Glomerular visceral epithelial cell (primary cell): Measurements from ENCODE around the gene LYPD6B.

ENCODE experiments used
- DNase-seq: peaks from one replicate; pipeline ENCODE4 v3.0.0-alpha.2; 2016; ENCODE audit errors: extremely low spot score

The LYPD6B gene

GRCh38 chr2:149041482-149041881, 3.0 kb downstream of the LYPD6B start:
- DNase-seq: no peak

GRCh38 chr2:149042881-149043280, 4.4 kb downstream of the LYPD6B start:
- no peak for DNase-seq

GRCh38 chr2:149044500-149044899, 6.0 kb downstream of the LYPD6B start:
- DNase-seq: no peak

DNA sequence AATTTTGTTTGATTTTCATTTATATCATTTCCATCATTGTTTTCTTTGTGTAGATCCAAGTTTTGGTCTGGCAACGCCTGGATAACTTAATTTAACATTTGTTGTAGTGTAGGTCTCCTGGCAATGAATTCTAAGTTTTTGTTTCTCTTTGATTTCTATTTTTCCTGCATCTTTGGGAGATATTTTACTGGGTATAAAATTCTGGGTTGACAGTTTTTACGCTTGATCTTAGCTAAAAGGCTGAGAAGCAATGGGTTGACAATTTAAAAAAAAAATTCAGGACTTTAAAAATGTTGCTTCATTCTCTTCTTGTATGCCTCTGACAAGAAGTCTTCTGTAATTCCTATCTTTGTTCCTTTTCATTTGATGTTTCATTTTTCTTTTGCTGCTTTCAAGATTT, 8.6 kb downstream of the LYPD6B start:
- DNase-seq: no peak

GRCh38 chr2:149049142-149049541, 10.6 kb downstream of the LYPD6B start:
- no peak for DNase-seq

DNA sequence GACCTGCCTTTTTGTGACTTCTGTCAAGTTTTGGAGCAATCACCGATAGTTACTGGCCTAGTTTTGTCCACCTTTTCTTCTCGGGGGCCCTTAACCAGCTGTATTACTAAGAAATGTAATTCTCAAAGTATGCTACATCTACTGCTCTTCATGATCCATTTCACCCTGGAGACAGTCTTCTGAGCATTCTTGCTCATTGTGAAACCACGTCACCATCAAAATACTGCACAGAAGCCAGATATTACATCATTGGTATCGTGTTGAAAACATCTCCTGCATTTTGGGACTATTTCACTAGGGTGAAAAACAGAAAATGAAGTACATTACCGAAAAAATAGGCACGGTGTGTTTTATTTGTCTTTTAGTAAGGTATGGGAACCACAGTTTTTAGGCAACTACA, 11.7 kb downstream of the LYPD6B start:
- DNase-seq: no peak

DNA sequence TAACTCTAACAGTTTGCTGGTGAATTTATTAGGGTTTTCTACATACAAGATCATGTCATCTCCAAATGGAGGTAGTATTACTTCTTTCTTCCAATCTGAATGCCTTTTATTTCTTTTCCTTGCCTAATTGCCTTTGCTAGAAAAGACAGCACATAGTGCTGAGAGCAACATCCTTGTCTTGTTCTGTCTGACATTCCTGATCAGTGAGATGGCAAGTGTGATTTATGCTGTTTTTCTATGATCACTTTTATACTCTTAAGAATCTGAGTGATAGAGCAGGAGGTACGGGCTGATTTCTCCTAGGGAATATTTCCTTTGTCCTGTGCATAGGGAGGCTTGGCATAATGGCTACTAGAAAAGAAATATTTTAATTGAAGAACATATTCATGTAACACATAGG, 17.3 kb downstream of the LYPD6B start:
- no peak for DNase-seq

DNA sequence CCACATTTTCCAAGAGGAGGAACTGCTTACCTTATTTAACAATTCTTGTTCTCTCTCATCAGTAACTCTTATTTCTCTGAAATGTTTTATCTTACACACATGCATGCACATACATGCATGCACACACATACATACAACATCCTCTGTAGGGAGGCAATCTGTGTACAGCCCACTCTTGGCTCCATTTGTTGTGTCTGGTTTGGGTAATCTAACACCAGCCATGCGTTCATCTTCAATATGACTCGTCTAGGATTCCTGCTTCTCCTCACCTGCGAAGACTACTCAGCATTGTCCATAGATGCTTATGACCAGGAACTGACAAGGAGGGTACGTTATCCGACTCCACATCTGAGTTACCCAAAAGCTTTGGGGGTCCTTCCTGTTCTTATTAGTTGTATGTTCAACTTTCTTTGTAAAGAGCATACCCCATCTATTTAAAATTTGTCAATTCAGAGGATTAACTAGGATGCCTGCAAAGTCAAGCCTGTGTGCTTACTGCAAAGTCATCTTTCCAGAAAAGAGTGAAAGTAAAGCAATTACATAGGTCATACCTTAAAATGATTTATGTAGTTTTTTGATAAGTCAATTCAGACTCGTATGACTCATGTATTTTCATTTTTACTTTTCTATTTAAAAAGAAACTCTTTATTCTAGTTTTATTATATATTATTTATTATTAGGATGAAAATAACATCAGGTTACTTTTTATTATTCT, 18.2 kb downstream of the LYPD6B start:
- DNase-seq: no peak

- no peak for DNase-seq
Observed at GRCh38 chr2:149057401-149057800, 18.9 kb downstream of the LYPD6B start.

GRCh38 chr2:149058936-149059335, 20.4 kb downstream of the LYPD6B start:
- no peak for DNase-seq

GRCh38 chr2:149059822-149060221, 21.3 kb downstream of the LYPD6B start:
- no peak for DNase-seq

DNA sequence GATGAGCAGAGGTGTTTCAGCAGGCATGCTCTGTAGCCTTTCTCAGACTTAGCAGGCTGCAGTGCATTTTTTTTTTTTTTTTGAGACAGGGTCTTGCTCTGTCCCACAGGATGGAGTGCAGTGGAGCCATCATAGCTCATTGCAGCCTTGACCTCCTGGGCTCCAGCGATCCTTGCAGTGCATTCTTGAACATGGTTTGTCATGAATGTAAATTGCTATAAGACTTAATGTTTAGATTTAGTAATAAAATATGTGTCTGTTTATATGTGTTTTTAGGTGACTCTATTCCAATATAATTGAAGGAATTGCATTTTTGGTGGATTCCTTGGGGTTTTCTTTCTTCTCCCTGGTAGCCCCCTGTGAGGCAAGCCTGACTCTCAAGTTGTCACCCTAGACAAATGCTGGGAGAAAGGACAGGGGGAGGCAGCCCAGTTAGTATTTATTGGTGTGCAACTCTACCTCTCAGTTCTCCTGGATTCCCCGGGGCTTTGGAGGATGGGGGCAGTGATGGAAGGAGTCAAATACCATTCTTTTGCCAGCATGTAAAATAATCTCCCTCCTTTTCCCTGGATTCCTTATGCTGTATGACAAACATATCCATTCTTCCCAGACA, 22.7 kb downstream of the LYPD6B start:
- DNase-seq: no peak

DNA sequence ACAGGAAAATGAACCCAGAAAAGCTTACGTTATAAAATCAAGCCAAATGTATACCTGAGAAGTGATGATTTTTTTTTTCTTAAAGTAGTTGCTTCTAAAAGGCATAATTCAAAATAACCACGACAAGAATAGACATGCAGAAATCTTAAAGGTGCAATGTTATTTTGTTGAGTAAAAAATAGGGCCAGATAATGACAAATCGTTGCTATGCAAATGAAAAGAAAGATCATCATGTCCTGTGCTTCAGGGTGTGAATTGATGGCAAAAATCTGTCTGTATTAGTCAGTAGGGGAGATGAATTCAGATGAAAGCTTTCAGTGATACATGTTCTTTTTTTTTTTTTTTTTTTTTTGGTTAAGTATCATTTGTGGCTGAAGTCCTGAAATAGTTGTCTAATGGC, 24.0 kb downstream of the LYPD6B start:
- DNase-seq: no peak

GRCh38 chr2:149063177-149063576, 24.7 kb downstream of the LYPD6B start:
- DNase-seq: no peak

DNA sequence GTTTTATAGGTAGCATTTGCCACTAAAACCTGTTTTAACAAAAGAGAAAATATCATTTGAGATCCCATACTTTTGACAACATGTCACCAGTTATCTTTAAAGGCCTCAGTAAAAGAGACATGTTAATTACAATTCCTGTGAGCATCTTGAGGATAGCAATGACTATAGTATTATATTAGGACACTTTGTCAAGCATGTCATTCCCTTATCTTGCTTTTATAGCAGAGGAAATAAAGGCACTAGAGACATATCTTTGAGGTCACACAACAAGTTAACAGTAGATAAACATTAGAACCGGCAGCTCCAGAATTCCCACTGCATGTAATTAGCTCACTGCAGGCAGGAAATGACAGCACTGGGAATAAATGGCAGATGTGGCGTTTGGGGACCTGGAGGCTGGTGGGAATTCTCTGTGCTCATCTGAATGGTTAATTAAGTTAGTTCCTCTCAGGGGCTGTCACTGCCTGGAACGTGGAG, 25.9 kb downstream of the LYPD6B start:
- no peak for DNase-seq

GRCh38 chr2:149064856-149065630, 26.5 kb downstream of the LYPD6B start:
- no peak for DNase-seq

DNA sequence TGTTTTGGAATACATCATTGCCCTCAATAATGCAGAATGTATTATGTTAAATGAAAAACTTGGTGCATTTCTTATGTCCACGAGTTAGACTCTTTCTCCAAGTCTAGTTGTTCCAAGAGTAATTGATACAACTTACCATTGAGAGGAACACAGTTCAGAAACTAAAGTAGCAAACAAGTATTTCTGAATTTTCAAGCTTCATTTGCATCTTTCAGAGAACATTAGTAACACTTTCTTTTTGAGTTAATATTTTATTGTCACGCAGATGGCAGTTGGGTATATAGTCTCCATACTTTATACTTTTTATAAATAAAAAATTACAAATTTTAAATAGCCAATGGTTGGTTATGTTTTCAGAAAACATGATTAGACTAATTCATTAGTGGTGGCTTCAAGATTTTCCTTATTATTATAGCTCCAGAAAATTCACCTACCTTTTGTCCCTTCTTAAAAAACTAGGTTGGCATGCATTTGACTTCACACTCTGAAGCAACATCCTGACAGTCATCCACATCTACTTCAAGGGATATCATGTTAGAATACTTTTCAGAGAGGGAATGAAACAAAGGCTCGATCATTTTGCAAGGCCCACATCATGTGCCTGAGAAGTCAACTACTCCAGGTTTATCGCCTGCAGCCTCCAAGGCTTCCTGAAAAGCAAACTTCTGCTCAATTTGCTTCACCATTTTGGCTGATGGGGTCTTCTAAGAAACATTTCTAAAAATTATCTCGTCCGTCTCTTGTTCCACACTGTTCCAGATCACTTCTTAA, 29.9 kb downstream of the LYPD6B start:
- DNase-seq: no peak

DNA sequence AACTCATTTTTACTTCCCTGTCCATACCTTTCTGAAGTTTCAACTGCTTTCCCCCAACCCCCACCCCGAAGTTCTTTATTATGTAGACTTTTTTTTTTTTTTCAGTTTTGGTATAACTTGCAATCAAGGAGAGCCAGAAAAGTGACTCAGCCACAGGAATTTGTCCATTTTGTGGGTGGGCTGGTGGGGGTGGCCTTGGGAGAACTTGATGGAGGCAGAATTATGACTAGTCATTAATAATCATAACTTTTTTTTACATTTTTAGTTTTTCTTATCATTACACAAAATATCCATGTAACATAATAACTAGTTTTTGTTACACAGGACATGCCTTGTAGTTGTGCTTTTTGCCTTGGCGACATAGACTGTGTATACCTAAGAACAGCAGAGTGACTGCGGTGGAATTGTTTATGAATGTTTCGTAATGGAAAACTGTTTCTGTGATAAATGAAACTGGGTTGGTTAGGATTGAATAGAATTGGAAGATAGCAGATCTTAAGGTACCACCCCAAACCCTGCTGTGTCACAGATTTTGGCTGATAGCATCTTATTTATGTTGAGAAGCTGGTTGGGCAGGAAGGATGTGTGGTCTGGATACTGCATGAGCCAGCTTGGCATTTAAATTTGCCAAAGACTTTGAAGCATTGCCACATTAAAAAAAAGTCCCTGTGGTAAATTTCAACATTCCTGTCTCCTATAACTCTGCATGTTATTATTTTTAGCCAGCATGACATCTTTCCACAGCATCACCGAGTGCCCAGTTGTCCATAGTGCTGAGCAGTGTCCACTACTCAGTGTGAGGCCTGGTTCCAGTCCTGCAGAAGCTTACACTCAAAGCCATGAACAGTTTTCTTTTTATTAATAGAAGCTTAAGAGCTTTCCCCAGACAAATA, 30.7 kb downstream of the LYPD6B start:
- DNase-seq: peak; percentile 27

DNA sequence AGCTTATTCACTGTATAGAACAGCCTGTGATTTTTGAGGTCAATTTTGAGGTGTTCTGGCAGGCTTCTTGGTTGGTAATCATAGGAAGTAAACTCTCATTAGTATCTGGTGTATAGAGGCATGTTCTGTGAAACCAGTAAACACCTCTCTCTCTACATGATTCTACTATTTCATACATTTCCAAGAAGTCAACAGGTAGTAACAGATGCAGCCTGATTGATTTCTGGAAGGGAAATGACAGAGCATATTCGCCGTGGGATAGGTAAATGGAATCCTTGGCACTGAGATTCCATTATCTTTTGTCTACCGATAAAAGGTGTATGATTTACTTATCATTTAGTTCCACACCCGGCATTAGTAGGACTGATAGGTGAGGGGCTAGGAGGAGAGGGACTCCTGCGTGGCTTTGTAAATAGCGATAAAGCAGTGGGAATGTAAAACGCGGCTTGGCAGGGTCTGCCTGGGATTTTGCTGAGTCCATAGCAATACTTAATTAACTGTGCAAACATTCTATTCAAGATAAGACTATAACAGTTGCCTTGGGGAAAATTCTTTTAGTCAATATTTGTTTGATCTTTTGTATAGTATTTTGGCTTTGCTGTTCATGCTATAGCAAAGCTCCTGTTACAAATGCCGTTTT, 32.3 kb downstream of the LYPD6B start:
- DNase-seq: no peak

DNA sequence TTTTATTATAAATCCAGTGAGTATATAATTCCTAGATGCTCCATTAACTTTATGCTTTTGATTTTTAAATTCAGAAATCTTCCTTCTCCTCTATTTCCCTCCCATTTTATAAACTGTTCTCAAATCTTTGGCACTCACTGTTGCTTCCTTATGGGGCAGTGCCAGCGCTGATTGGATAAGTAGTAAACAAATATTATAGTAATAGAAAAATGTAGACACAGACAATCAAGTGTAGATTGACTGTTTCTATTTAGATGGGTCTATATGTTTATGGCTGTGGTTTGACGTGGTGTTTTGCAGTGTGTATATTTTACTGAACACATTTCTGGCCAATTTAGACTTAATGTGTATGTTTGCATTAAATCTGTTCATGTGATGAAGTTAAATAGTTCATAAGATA, 36.6 kb downstream of the LYPD6B start:
- no peak for DNase-seq

GRCh38 chr2:149075853-149076252, 37.4 kb downstream of the LYPD6B start:
- peak; percentile 20 for DNase-seq
